Camera-type eye (tissue), 1 donor: Measurements from ENCODE around the gene POTEB. TPM values are rescaled to one million over a fixed set of nuclear protein-coding genes. Genes with fewer than 3 reads are reported as not detected.

ENCODE experiments used
- total RNA-seq: library from RNA; depleted of rRNA; stranded (reverse); fragments of >200 nt; gene quantifications from one replicate; pipeline ENCODE4 v1.2.3, GENCODE V29; 2014

Gene POTEB
- total RNA-seq, result not detected

DNA sequence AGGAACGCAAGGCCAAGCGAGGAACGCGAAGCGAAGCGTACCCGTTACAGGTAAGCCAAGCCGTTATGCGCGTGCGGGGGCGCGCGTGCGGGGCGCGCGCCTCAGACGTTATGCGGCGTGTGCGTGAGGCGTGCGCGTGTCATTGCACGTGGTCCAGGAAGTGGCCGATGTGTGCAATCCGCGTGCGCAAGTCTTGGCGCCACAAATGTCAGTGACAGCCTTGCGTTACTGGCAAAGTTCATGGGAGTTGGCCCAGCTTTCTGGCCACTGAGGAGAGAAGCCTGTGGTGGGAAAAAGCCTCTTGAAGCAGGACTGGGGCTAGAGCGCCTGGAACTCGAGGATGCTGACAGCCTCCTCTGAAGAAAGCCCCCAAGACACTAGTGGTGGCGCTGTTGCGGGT, at the start of gene POTEB:
Gene POTEB (minus strand): TSS at position 101 of the 400 bp plus-strand sequence. CDS start 489 bp downstream, outside the sequence.

Other genes with a start within 250 kb of the POTEB start
- not detected for gene OR4M2, start 202.8 kb upstream of the POTEB start, total RNA-seq